HG03103 (cell line): ENCODE measurements around the gene ZNF764.

Experiments
- ATAC-seq: cut with Tn5 transposase; IDR thresholded peaks from one replicate; pipeline ENCODE4 v1.9.1; 2021; ENCODE audit warnings: low read depth; ENCODE audit not compliant: unreplicated experiment

The ZNF764 gene

GRCh38 chr16:30570636-30571444, 12.7 kb upstream of the ZNF764 start:
- no peak for ATAC-seq

- no peak for ATAC-seq
Measured at GRCh38 chr16:30569746-30570635, 11.8 kb upstream of the ZNF764 start.

GRCh38 chr16:30569281-30569680, 11.1 kb upstream of the ZNF764 start:
- no peak for ATAC-seq

GRCh38 chr16:30567991-30568638, 9.9 kb upstream of the ZNF764 start:
- ATAC-seq, result no peak

- no peak for ATAC-seq
Measured at GRCh38 chr16:30567160-30567990, 9.2 kb upstream of the ZNF764 start.

- no peak for ATAC-seq
Measured at GRCh38 chr16:30566531-30566930, 8.4 kb upstream of the ZNF764 start.

- no peak for ATAC-seq
Measured at GRCh38 chr16:30565984-30566383, 7.8 kb upstream of the ZNF764 start.

GRCh38 chr16:30565526-30565925, 7.4 kb upstream of the ZNF764 start:
- no peak for ATAC-seq

- no peak for ATAC-seq
Measured at GRCh38 chr16:30562021-30562420, 3.8 kb upstream of the ZNF764 start.

GRCh38 chr16:30561089-30561816, 3.1 kb upstream of the ZNF764 start:
- ATAC-seq, result no peak

GRCh38 chr16:30559690-30560089, 1.5 kb upstream of the ZNF764 start:
- ATAC-seq, result no peak

- ATAC-seq, result no peak
Measured at GRCh38 chr16:30558789-30559377, 709 bp upstream of the ZNF764 start.

- ATAC-seq, result no peak
Measured at GRCh38 chr16:30557707-30557956, 542 bp downstream of the ZNF764 start.

GRCh38 chr16:30556125-30556473, 2.1 kb downstream of the ZNF764 start:
- ATAC-seq, result no peak

GRCh38 chr16:30555315-30556124, 2.7 kb downstream of the ZNF764 start:
- ATAC-seq, result no peak

GRCh38 chr16:30554557-30555314, 3.4 kb downstream of the ZNF764 start:
- ATAC-seq, result no peak

GRCh38 chr16:30553393-30553899, 4.7 kb downstream of the ZNF764 start:
- ATAC-seq, result no peak

- ATAC-seq, result no peak
Measured at GRCh38 chr16:30552956-30553355, 5.2 kb downstream of the ZNF764 start.
